ENCODE data around the gene RBM4B.

The RBM4B gene

GRCh38 chr11:66715346-66716085 lies 37.8 kb upstream of the RBM4B start:
- Histone ChIP-seq H3K36me3 (ENCODE audit: insufficient read depth, low read length) (peaks cover 54% of the 10 kb centered on the region), H4K20me1 (ENCODE audit: insufficient read depth, low read length) (no peaks in the 10 kb centered on the region), H3K9me2 (ENCODE audit: low read depth, low read length) (no peaks in the 10 kb centered on the region), H3K4me1 (ENCODE audit: insufficient read depth, low read length, severe bottlenecking) (peaks cover 8% of the 10 kb centered on the region), H3K9ac (ENCODE audit: low read length) (no peak overlapping the region), H3K9me3 (ENCODE audit: low read length) (no peaks in the 10 kb centered on the region), H3K4me2 (ENCODE audit: low read length) (no peak overlapping the region), H3K79me2 (ENCODE audit: insufficient read depth, low read length) (no peaks in the 10 kb centered on the region), H3F3A (ENCODE audit: insufficient read depth, low read length) (no peaks in the 10 kb centered on the region), H3K27me3 (ENCODE audit: insufficient read depth, low read length) (no peaks in the 10 kb centered on the region), H3K4me3 (ENCODE audit: low read depth, low read length, poor library complexity, severe bottlenecking) (no peak overlapping the region), H2AFZ (ENCODE audit: low read length) (no peak overlapping the region), H3K27ac (ENCODE audit: low read depth, low read length, poor library complexity, severe bottlenecking) (no peak overlapping the region)
- TF ChIP-seq CTCF (IDR thresholded peaks at IDR 0.05; ENCODE audit: low read length) = no peak
- no peak for TF ChIP-seq EZH2 (IDR thresholded peaks at IDR 0.05; ENCODE audit: borderline replicate concordance, low read length)

GRCh38 chr11:66713746-66714480 lies 36.2 kb upstream of the RBM4B start:
- Histone ChIP-seq H3K4me3 (ENCODE audit: low read depth, low read length, poor library complexity, severe bottlenecking) (no peak overlapping the region), H3F3A (ENCODE audit: insufficient read depth, low read length) (no peaks in the 10 kb centered on the region), H3K4me2 (ENCODE audit: low read length) (no peak overlapping the region), H3K9ac (ENCODE audit: low read length) (no peak overlapping the region), H3K79me2 (ENCODE audit: insufficient read depth, low read length) (no peaks in the 10 kb centered on the region), H3K9me2 (ENCODE audit: low read depth, low read length) (no peaks in the 10 kb centered on the region), H3K4me1 (ENCODE audit: insufficient read depth, low read length, severe bottlenecking) (no peaks in the 10 kb centered on the region), H4K20me1 (ENCODE audit: insufficient read depth, low read length) (no peaks in the 10 kb centered on the region), H3K36me3 (ENCODE audit: insufficient read depth, low read length) (peaks cover 49% of the 10 kb centered on the region), H2AFZ (ENCODE audit: low read length) (no peak overlapping the region), H3K9me3 (ENCODE audit: low read length) (no peaks in the 10 kb centered on the region), H3K27ac (ENCODE audit: low read depth, low read length, poor library complexity, severe bottlenecking) (no peak overlapping the region), H3K27me3 (ENCODE audit: insufficient read depth, low read length) (no peaks in the 10 kb centered on the region)
- TF ChIP-seq EZH2 (IDR thresholded peaks at IDR 0.05; ENCODE audit: borderline replicate concordance, low read length) = no peak
- TF ChIP-seq CTCF (IDR thresholded peaks at IDR 0.05; ENCODE audit: low read length) = no peak

- no peak overlapping the region for H2AFZ ChIP-seq (ENCODE audit: low read length)
- H3K27me3 ChIP-seq (ENCODE audit: insufficient read depth, low read length) = no peaks in the 10 kb centered on the region
- no peaks in the 10 kb centered on the region for H3K9me3 ChIP-seq (ENCODE audit: low read length)
- H3K9ac ChIP-seq (ENCODE audit: low read length) = no peak overlapping the region
- H3F3A ChIP-seq (ENCODE audit: insufficient read depth, low read length) = no peaks in the 10 kb centered on the region
- no peaks in the 10 kb centered on the region for H3K4me1 ChIP-seq (ENCODE audit: insufficient read depth, low read length, severe bottlenecking)
- no peak overlapping the region for H3K4me2 ChIP-seq (ENCODE audit: low read length)
- no peak overlapping the region for H3K27ac ChIP-seq (ENCODE audit: low read depth, low read length, poor library complexity, severe bottlenecking)
- peaks cover 66% of the 10 kb centered on the region for H3K36me3 ChIP-seq (ENCODE audit: insufficient read depth, low read length)
- no peak overlapping the region for H3K4me3 ChIP-seq (ENCODE audit: low read depth, low read length, poor library complexity, severe bottlenecking)
- H4K20me1 ChIP-seq (ENCODE audit: insufficient read depth, low read length) = no peaks in the 10 kb centered on the region
- H3K79me2 ChIP-seq (ENCODE audit: insufficient read depth, low read length) = no peaks in the 10 kb centered on the region
- no peak for TF ChIP-seq CTCF (IDR thresholded peaks at IDR 0.05; ENCODE audit: low read length)
- no peak for TF ChIP-seq EZH2 (IDR thresholded peaks at IDR 0.05; ENCODE audit: borderline replicate concordance, low read length)
- no peaks in the 10 kb centered on the region for H3K9me2 ChIP-seq (ENCODE audit: low read depth, low read length)
Measured at GRCh38 chr11:66710384-66710930, 32.8 kb upstream of the RBM4B start.

Measured in OCI-LY1 (cell line).